ENCODE results near the gene MCM3.

Gene MCM3

DNA sequence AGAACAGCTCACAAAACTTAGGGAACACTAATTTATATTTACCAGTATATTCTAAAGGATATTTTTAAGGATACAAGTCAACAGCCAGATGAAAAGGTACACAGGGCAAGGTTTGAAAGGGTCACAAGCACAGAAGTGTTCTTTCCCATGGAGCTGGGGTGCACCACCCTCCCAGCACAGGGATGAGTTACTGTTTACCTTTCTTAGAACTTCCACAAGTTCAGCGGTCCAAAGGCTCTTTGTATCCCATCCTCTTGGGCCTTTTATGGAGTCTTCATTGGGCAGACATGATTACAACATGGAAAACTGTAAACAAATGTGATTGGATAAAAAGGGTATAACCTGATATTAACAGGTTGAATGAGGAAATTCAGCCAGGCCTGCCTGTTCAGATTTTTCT, 39.1 kb downstream of the MCM3 start:
- no peak for DNase-seq

- no peak for DNase-seq
Measured at GRCh38 chr6:52244400-52244799, 40.1 kb downstream of the MCM3 start, which contains the start of gene IL17F. Gene IL17F, minus strand, starts transcription at chr6:52244500. Its CDS starts 71 bp downstream, at chr6:52244429.

GRCh38 chr6:52243282-52243893, 41.2 kb downstream of the MCM3 start:
- DNase-seq = no peak

- no peak for DNase-seq
Measured at GRCh38 chr6:52241819-52242218, 42.7 kb downstream of the MCM3 start.

DNA sequence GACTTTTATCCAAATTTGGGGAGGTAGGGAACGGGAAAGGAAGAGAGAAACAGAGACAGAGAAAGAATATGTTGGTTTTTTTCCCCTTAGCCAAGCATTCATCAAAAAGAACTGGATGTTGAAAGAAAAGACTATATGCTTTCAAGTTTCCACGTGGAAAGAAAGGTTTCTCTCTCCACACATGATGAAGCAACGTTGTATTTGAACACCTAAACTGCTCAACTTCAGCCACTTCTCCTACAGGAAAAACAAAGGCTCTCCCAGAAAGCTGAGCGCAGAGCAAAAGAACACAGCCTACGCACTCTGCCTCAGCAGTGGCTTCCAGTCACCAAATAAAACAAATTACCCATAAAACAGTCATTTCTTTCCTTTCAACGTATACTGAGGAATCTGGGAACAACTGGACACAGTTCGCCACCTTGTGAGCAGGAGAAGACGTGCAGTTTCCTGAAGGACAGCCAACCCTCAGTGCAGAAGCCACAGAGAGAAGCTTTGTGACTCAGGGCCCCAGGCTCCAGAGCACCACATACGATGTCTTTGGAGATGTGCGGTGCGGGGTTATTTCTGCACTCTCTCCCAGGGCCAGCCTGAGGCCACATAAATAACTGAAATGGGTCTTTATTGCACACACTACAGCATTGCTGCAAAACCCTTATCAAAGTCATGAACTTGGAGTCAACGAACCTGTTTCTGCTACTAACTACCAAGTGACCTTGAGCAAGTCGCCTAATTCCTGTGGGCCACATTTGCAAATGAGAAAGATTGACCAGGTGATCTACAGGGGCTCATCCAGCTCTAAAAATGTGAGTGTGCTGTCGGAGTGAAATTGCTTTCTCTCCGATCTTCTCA, 50.3 kb downstream of the MCM3 start:
- DNase-seq = peak; percentile 77

GRCh38 chr6:52233005-52233404, 51.5 kb downstream of the MCM3 start:
- peak; percentile 8 for DNase-seq

DNA sequence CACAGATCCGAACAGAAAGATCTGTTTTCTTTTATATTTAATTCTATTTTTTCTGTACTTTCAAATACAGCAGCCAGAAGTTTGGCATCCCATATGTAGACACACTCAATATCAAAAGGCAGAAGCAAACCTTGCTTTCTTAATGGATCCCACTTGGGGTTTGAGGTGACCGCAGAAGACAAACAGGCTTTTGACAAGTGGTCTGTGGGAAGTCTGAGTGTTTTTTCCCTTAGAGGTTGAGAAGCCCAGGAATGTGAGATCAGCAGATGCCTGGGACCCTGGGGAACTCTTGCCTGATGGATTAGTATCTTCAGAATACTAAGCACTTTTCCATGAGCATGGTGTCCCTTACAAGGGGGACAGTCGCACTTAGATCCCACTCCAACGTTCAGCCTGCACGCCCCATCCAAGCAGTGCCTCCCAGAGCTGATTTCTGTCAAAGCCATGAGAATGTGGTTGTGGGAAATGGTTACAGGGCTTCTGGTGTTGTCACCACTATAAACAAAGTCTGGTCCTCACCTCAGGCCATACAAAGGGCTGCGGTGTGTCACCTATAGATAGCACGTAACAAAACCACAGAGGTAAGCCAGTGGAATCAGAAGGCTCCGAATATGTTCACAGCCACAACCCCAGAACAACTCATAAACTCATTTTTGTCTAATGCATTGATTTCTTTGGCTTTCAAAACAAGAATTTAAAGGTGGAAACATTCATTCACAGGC, 53.0 kb downstream of the MCM3 start:
- no peak for DNase-seq

DNA sequence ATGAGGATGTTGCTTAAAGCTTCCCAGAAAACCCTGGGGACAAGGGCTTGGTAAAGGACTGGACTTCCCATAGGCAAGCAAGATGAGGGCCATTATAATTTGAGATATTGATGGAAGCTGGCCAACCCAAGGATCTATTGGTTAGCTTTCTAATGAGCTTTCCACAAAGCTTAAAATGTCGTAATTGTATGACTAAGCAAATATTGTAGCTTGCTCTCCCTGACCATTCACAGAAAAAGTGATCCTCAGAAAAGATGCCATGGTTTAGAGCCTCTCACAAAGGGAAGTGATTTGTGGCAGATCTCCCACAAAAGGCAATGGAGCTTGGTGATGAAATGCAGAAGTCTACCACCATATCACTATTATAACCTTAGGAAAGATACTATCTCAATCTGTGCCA, 53.9 kb downstream of the MCM3 start:
- peak; percentile 44 for DNase-seq

GRCh38 chr6:52227495-52227894, 57.0 kb downstream of the MCM3 start:
- DNase-seq = no peak

DNA sequence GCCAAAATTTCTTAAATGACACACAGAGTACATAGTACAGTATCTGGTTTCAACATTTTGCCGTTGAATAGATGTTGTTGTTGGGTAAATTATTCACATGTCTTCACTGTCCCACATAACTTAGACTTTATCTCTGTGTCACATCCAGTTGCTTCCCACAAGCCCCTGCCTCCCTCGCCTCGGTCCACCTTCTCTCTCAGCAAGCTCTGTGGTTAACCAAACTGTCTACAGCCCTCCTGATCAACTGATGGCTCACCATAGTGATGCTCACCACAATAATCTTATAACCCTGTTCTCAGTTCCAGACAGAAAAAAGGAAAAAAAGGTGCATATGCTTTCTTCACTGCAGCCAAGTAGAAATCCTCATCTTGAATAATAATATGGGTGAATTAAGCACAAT, 63.2 kb downstream of the MCM3 start:
- DNase-seq = peak; percentile 95

DNA sequence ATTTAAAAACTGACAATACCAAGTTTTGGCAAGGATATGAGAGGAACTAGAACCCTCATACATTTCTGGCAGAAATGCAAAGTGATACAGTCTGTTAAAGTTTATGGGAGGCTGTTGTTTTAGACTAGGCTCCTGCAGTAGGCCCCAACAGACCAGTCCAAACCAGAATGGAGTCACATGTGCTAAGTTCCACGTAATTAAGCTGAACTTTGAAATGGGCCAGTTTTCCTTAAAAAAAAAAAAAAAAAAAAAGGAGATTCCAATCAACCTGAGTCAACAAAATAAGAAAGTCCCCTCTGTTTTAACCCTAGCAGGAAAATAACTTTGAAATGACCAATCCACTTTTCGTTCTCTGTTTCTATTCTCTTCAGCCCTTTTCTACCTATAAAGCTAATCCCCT, 66.8 kb downstream of the MCM3 start:
- DNase-seq = no peak

DNA sequence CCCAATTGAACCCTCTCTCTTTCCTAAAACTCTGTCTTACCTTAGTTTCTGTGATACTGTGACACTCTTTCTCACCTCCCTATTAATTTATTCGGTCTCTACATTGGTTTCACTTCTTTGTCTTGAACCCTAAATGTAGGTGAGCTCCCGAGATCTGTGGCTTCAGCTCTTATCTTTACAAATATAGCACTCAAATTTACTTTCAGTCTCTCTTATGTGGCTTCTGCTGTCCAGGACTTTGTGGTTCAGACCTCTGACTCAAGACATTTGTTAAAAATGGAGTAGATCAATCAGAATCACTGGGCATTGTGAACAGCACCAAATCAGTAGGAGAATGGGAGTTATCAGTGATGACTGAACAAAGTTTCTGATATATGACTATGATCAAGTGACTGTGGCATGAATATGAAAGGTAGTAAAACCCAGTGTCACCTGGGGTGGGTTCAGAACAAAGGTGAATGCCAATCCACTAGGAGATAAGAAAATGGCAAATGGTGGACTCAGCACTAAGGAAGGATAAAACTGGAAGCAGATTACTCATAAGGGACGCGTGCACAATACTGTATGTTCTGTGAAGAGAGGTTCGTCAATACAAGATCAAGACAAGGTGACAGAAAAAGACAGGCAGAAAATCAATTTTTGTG, 67.5 kb downstream of the MCM3 start:
- no peak for DNase-seq

DNA sequence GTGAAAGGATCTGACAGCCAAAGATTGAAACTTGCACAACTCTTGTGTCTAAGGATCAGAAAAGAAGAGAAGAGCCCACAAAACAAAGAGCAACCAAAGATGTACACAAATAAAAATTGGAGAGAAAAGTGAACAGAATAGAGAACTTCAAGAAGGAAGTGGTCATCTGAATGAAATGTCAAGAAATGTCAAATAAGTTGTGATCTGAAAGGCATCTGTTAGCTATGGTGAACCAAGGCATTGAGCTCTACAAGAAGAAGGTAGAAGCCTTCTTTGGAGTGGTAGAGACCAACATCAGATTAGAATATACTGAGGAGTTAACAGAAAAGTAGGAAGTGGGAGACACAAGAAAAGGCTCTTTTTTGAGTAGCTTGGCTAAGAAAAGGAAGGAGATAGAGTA, 68.8 kb downstream of the MCM3 start:
- DNase-seq = peak; percentile 3

Measured in hematopoietic multipotent progenitor cell treated with erythropoietin and hydrocortisone succinate and interleukin-3 and kit ligand, for 4 days (in vitro differentiated cells).